Ovary (tissue), 9 donors: ENCODE results near the gene C19orf18. TPM values are rescaled to one million over a fixed set of nuclear protein-coding genes. Genes with fewer than 3 reads are reported as not detected.
"Not testable (repeated sequence)": the region's sequence is repeated elsewhere in the genome, so short reads cannot be mapped to it uniquely, and the experiment has no call there.

Source experiments
- DNase-seq, 5 donors: peaks; one replicate each; pipeline ENCODE4 v3.0.0-alpha.2; 2019 to 2020
- H3K27ac ChIP-seq, 2 donors: fragments of 200-600 bp; one replicate each; pipeline versions ENCODE4 v1.5.1 to v1.8.0; 2019 to 2022
- H3K27me3 ChIP-seq: fragments of 200-600 bp; one replicate; pipeline ENCODE4 v1.8.0; 2022
- H3K36me3 ChIP-seq: fragments of 200-600 bp; sonication (generic); one replicate; pipeline ENCODE4 v1.5.1; 2019
- H3K4me1 ChIP-seq: one replicate; pipeline ENCODE4 v1.8.1; 2013; ENCODE audit warnings: mild to moderate bottlenecking, moderate library complexity; ENCODE audit not compliant: insufficient read depth
- H3K4me3 ChIP-seq: fragments of 200-600 bp; sonication (generic); one replicate; pipeline ENCODE4 v1.5.1; 2017
- H3K9me3 ChIP-seq, 2 donors: fragments of 200-600 bp in 1 of 2; sonication (generic) in 1 of 2; one replicate each; pipeline versions ENCODE4 v1.5.1 to v1.8.1; 2013 to 2019; ENCODE audit warnings: mild to moderate bottlenecking in 1 of 2, moderate library complexity in 1 of 2
- EP300 ChIP-seq: sonication (generic); formaldehyde crosslinking; IDR thresholded peaks from one replicate; pipeline ENCODE4 v1.6.1; 2017; ENCODE audit warnings: antibody characterized with exemption
- POLR2A ChIP-seq: fragments of 450-650 bp; IDR thresholded peaks from one replicate; pipeline ENCODE4 v1.6.1; 2017; ENCODE audit warnings: antibody characterized with exemption, mild to moderate bottlenecking, moderate library complexity
- WGBS, 3 donors: extraction: QIAGEN DNeasy Blood & Tissue Kit in 1 of 3; methylation state at CpG; one replicate each; pipeline versions ENCODE4 v1.1.5 to v1.1.7; 2013 to 2017; 5-methylcytosine and 5-hydroxymethylcytosine counted together
- intact Hi-C, 4 donors: fragments of 100-400 bp; cut with DNase I; formaldehyde crosslinking; loops; one replicate each; pipeline versions ENCODE4 v1.11.0 to v1.15.1; 2022 to 2023
- polyA plus RNA-seq, 2 donors: library from polyadenylated mRNA; stranded (reverse); fragments of 200-250 nt in 1 of 2; fragments of 350-450 nt in 1 of 2; fragmentation: Illumina TruSeq in 1 of 2; extraction: RNeasy Lipid Tissue Mini Kit (QIAGEN cat#74804) in 1 of 2; gene quantifications; one replicate each; pipeline ENCODE4 v1.2.3, GENCODE V29; 2013 to 2014
- total RNA-seq, 7 donors: library from RNA; depleted of rRNA in 2 of 7; stranded (reverse); fragments of >200 nt in 2 of 7; fragmentation: NEBNext Ultra II Directional in 3 of 7; extraction: Animal tissue kit (Norgen Biotek cat#: 25700) in 3 of 7; gene quantifications; one replicate each; pipeline versions ENCODE4 v1.1.0 to v1.2.4, GENCODE V29; 2016 to 2023
- TF ChIP-seq, protein P1 (sequence below), 3 donors: fragments of 450-650 bp in 2 of 3; fragments of 200-600 bp in 1 of 3; IDR thresholded peaks; one replicate each; pipeline versions ENCODE4 v1.5.1 to v1.8.0; 2016 to 2022; ENCODE audit warnings: antibody characterized with exemption in 3 of 3, mild to moderate bottlenecking in 1 of 3
- donor health status: DM: no; HTN: no; CAD: no; lungs with moderate emphysema.
- donor health status: DM: no; HTN: no; CAD: no.
- donor health status: Bipolar disorder and iron deficiency.
- donor health status: DM: yes; HTN: yes; CAD: no.
- donor health status: DM: no; HTN: no; CAD: no.
- donor health status: DM: yes; HTN: yes; CAD: no.

C19orf18 gene
- total and polyA plus RNA-seq, 9 donors: 0.36 to 2.4 (median 1.4) TPM

DNA sequence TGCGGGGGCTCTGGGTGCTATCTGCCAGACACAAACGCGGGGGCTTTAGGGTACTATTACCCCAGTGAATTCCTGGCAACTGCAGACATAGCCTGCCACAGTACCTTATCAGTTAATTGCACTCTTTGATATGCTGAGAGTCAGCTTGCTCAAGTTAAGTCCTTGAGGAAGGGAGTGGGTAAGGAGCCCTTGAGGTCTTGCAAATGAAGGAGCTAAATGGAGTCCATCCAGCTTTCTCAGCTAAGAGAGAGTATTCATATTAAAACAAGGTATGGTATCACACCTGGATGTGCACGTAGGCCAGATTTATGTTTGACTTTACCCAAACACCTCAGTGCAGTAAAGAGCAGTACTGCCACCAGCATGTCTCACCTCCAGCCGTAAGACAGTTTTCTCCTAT, 39.8 kb upstream of the C19orf18 start:
- TF ChIP-seq, protein P1, sequence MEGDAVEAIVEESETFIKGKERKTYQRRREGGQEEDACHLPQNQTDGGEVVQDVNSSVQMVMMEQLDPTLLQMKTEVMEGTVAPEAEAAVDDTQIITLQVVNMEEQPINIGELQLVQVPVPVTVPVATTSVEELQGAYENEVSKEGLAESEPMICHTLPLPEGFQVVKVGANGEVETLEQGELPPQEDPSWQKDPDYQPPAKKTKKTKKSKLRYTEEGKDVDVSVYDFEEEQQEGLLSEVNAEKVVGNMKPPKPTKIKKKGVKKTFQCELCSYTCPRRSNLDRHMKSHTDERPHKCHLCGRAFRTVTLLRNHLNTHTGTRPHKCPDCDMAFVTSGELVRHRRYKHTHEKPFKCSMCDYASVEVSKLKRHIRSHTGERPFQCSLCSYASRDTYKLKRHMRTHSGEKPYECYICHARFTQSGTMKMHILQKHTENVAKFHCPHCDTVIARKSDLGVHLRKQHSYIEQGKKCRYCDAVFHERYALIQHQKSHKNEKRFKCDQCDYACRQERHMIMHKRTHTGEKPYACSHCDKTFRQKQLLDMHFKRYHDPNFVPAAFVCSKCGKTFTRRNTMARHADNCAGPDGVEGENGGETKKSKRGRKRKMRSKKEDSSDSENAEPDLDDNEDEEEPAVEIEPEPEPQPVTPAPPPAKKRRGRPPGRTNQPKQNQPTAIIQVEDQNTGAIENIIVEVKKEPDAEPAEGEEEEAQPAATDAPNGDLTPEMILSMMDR (IDR thresholded peaks at IDR 0.05): no peak
- TF ChIP-seq EP300 (no peak), POLR2A (no peak)
- Histone ChIP-seq H3K4me1 (no peaks in the 10 kb centered on the region), H3K9me3 (peaks cover 0 to 11% of the 10 kb centered on the region in 2 donors), H3K27ac (no peak overlapping the region), H3K27me3 (no peaks in the 10 kb centered on the region), H3K4me3 (no peak overlapping the region), H3K36me3 (no peaks in the 10 kb centered on the region)
- intact Hi-C loops: no loop called here
- DNase-seq: no peak
- WGBS, 3 donors: 6 to 21% (median 14%) methylated on average over 5 of the region's 5 CpGs

DNA sequence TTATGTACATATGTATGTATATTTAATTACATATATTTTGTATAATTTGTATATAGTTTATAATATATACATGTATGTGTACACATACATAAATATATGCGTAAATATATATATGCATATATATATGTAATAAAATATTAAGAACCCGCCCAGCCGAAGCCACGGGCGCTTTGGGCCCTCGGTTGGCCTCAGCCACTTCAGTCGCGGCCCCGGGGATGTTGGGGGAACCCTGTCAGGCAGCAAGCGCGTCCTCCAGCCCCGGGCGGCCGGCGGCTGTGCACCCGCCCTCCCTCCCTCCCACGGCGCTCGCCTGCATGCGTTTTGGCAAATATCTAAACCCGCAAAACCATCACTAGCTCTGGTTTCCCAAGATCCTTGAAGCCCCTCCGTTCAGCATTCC, 36.2 kb upstream of the C19orf18 start:
- Histone ChIP-seq H3K36me3 (no peaks in the 10 kb centered on the region), H3K27me3 (no peaks in the 10 kb centered on the region), H3K9me3 (peaks cover 0 to 28% of the 10 kb centered on the region in 2 donors), H3K4me3 (no peak overlapping the region), H3K4me1 (no peaks in the 10 kb centered on the region), H3K27ac (no peak overlapping the region)
- DNase-seq: no peak
- 54 to 88% (median 81%) methylated on average over 22 of the region's 22 CpGs for WGBS, 3 donors
- intact Hi-C loops: no loop called here
- TF ChIP-seq POLR2A: no peak
- no peak for TF ChIP-seq EP300
- TF ChIP-seq, protein P1 (IDR thresholded peaks at IDR 0.05): no peak

GRCh38 chr19:58009666-58010301, 35.5 kb upstream of the C19orf18 start:
- no peaks in the 10 kb centered on the region for H3K27me3 ChIP-seq
- 12 to 48% (median 15%) methylated on average over 13 to 41 of the region's 41 CpGs for WGBS, 3 donors
- TF ChIP-seq POLR2A (peak; percentile 37), EP300 (no peak)
- TF ChIP-seq, protein P1 (IDR thresholded peaks at IDR 0.05): no peak
- DNase-seq: peak; percentile 76 to 87 (median 83)
- H3K4me1 ChIP-seq: no peaks in the 10 kb centered on the region
- H3K36me3 ChIP-seq: no peaks in the 10 kb centered on the region
- peaks cover 0 to 28% of the 10 kb centered on the region in 2 donors for H3K9me3 ChIP-seq
- intact Hi-C loops: loop anchor here in 1 of 4 donors (10.0 kb wide), 1 partner anchor 145 kb away; the partner anchor contains the start of gene ZNF329
- no peak overlapping the region for H3K27ac ChIP-seq
- H3K4me3 ChIP-seq: peak overlapping the region; percentile 35

DNA sequence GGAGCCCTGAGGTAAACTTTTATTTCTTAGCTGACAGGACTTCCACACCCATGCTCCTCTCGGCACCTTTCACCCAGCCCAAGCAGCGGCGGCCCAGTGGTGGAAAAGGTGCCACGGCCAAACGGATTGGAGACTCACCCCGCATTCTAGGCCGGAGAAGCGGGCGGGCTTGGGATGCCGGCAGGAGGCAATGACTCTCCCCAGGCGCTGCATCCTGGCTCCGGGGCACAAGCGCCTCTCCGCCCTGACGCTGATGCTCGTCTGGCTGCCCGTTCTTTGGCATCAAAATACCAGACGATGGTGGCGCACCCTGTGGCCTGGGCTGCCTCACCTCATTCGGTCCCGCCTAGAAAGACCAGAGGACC, 34.9 kb upstream of the C19orf18 start:
- peaks cover 0 to 32% of the 10 kb centered on the region in 2 donors for H3K9me3 ChIP-seq

DNA sequence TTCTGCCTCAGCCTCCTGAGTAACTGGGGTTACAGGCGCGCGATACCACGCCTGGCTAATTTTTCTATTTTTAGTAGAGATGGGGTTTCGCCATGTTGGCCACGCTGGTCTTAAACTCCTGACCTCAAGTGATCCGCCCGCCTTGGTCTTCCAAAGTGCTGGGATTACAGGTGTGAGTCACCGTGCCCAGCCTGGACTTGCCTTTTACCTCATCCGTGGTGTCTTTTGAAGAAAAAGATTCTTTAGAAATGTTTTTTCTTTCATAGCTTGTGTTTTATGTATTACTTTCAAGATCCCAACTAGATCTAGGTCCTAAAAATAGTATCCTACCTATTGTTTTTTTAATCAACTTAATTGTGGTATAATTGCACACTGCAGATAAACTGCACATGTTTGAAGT, 34.5 kb upstream of the C19orf18 start:
- H3K27me3 ChIP-seq, H3K4me3 ChIP-seq, H3K4me1 ChIP-seq, H3K27ac ChIP-seq, H3K36me3 ChIP-seq, DNase-seq: not testable (repeated sequence)
- H3K9me3 ChIP-seq: peaks cover 0 to 34% of the 10 kb centered on the region in 2 donors
- WGBS, 3 donors: 42 to 43% (median 42%) methylated on average over 10 of the region's 10 CpGs
- intact Hi-C loops: loop anchor here in 1 of 4 donors (10.0 kb wide), 1 partner anchor 146 kb away; the partner anchor contains the start of gene ZNF329

More for the DNA sequence above, 34.9 kb upstream of the C19orf18 start:
- Histone ChIP-seq H3K36me3 (no peaks in the 10 kb centered on the region), H3K4me1 (no peaks in the 10 kb centered on the region), H3K4me3 (peak overlapping the region; percentile 35), H3K27ac (no peak overlapping the region), H3K27me3 (no peaks in the 10 kb centered on the region)
- intact Hi-C loops: loop anchor here in 1 of 4 donors (10.0 kb wide), 1 partner anchor 146 kb away; the partner anchor contains the start of gene ZNF329
- no peak for TF ChIP-seq EP300
- TF ChIP-seq POLR2A: no peak
- TF ChIP-seq, protein P1 (IDR thresholded peaks at IDR 0.05): no peak
- WGBS, 3 donors: 2 to 4% (median 4%) methylated on average over 18 to 21 of the region's 21 CpGs
- no peak for DNase-seq
